WTC11 (cell line): Measurements from ENCODE around the gene BTBD7. TPM values are rescaled to one million over a fixed set of nuclear protein-coding genes. Genes with fewer than 3 reads are reported as not detected.

ENCODE experiments used
- ATAC-seq: fragments of 200-7000 bp; cut with Tn5 transposase; 2 replicates; pipeline ENCODE4 v1.10.0; 2021; ENCODE audit warnings: mild to moderate bottlenecking, moderate library complexity
- CTCF ChIA-PET: fragments of 300-600 bp; sonication (Branson Sonifier 250); formaldehyde crosslinking; loops from one replicate; lab custom pipeline; 2021; ENCODE audit warnings: antibody characterized with exemption; lab: Charles Lee
- POLR2A ChIA-PET: fragments of 350-600 bp; sonication (Branson Sonifier 250); formaldehyde crosslinking; loops from one replicate; lab custom pipeline; 2021; ENCODE audit warnings: antibody characterized with exemption; lab: Charles Lee
- DNase-seq: peaks from one replicate; pipeline ENCODE4 v3.0.0; 2021; ENCODE audit warnings: low spot score
- H3K27ac Mint-ChIP-seq: 2 replicates; pipeline ENCODE4 v1.8.0; 2021; ENCODE audit warnings: mixed read lengths
- H3K27me3 Mint-ChIP-seq: 2 replicates; pipeline ENCODE4 v1.8.0; 2021; ENCODE audit warnings: low read depth, mild to moderate bottlenecking, moderate library complexity, mixed read lengths
- H3K36me3 Mint-ChIP-seq: 2 replicates; pipeline ENCODE4 v1.8.0; 2021; ENCODE audit warnings: mixed read lengths
- H3K4me1 Mint-ChIP-seq: 2 replicates; pipeline ENCODE4 v1.8.0; 2022; ENCODE audit warnings: mixed read lengths
- H3K4me3 Mint-ChIP-seq: 2 replicates; pipeline ENCODE4 v1.8.0; 2021; ENCODE audit warnings: mild to moderate bottlenecking, moderate library complexity, mixed read lengths
- H3K9me3 Mint-ChIP-seq: 2 replicates; pipeline ENCODE4 v1.8.0; 2021; ENCODE audit warnings: mixed read lengths
- CREM ChIP-seq: sonication (generic); formaldehyde crosslinking; IDR thresholded peaks from 2 replicates; pipeline ENCODE4 v1.8.1; 2022; ENCODE audit warnings: mild to moderate bottlenecking, missing genetic modification reagents, moderate library complexity
- EMX1 ChIP-seq: fragments of 250-450 bp; sonication (Bioruptor Pico); IDR thresholded peaks from 2 replicates; pipeline ENCODE4 v1.8.0; 2021; ENCODE audit warnings: mild to moderate bottlenecking
- GRHL2 ChIP-seq: fragments of 250-450 bp; sonication (Bioruptor Pico); IDR thresholded peaks from 2 replicates; pipeline ENCODE4 v1.8.0; 2022; ENCODE audit warnings: mild to moderate bottlenecking, moderate library complexity; ENCODE audit not compliant: insufficient replicate concordance, severe bottlenecking
- GTF2I ChIP-seq: fragments of 250-450 bp; sonication (Bioruptor Pico); conservative IDR thresholded peaks from 2 replicates; pipeline ENCODE4 v1.4.0; 2021; ENCODE audit warnings: mild to moderate bottlenecking
- JAZF1 ChIP-seq: fragments of 250-450 bp; sonication (Bioruptor Pico); IDR thresholded peaks from 2 replicates; pipeline ENCODE4 v1.9.0; 2021; ENCODE audit warnings: moderate library complexity, mild to moderate bottlenecking, inconsistent platforms
- MYBL2 ChIP-seq: sonication (generic); formaldehyde crosslinking; IDR thresholded peaks from 2 replicates; pipeline ENCODE4 v1.8.1; 2023; ENCODE audit warnings: mild to moderate bottlenecking, moderate library complexity, missing genetic modification reagents
- NFATC4 ChIP-seq: fragments of 250-450 bp; sonication (Bioruptor Pico); IDR thresholded peaks from 2 replicates; pipeline ENCODE4 v1.9.0; 2021; ENCODE audit warnings: mild to moderate bottlenecking
- NR1H2 ChIP-seq: sonication (generic); formaldehyde crosslinking; IDR thresholded peaks from 2 replicates; pipeline ENCODE4 v1.9.0; 2021; ENCODE audit warnings: mild to moderate bottlenecking, moderate library complexity, missing genetic modification reagents
- PRRX2 ChIP-seq: fragments of 250-450 bp; sonication (Bioruptor Pico); IDR thresholded peaks from 2 replicates; pipeline ENCODE4 v1.8.0; 2021; ENCODE audit warnings: mild to moderate bottlenecking
- RORB ChIP-seq: fragments of 250-450 bp; sonication (Bioruptor Pico); IDR thresholded peaks from 2 replicates; pipeline ENCODE4 v1.9.0; 2021; ENCODE audit warnings: mild to moderate bottlenecking
- SOX15 ChIP-seq: fragments of 250-450 bp; sonication (Bioruptor Pico); IDR thresholded peaks from 2 replicates; pipeline ENCODE4 v1.9.0; 2021; ENCODE audit warnings: mild to moderate bottlenecking
- ZBTB21 ChIP-seq: sonication (generic); formaldehyde crosslinking; IDR thresholded peaks from 2 replicates; pipeline ENCODE4 v1.8.1; 2023; ENCODE audit warnings: mild to moderate bottlenecking, missing genetic modification reagents, borderline replicate concordance
- ZNF232 ChIP-seq: sonication (generic); formaldehyde crosslinking; IDR thresholded peaks from 2 replicates; pipeline ENCODE4 v1.8.0; 2022; ENCODE audit warnings: mild to moderate bottlenecking, missing genetic modification reagents
- total RNA-seq: library from RNA; stranded (reverse); gene quantifications from 3 replicates; pipeline ENCODE4 v1.2.3, GENCODE V29; 2021
- TF ChIP-seq, protein P1 (sequence below): sonication (generic); formaldehyde crosslinking; IDR thresholded peaks from 2 replicates; pipeline ENCODE4 v1.8.1; 2023; ENCODE audit warnings: mild to moderate bottlenecking, missing genetic modification reagents
- TF ChIP-seq, protein P2 (sequence below): sonication (generic); formaldehyde crosslinking; IDR thresholded peaks from 2 replicates; pipeline ENCODE4 v1.8.0; 2022; ENCODE audit warnings: mild to moderate bottlenecking, missing genetic modification reagents
- TF ChIP-seq, protein P3 (sequence below): fragments of 250-450 bp; sonication (Bioruptor Pico); conservative IDR thresholded peaks from 2 replicates; pipeline ENCODE4 v1.9.0; 2021; ENCODE audit warnings: mild to moderate bottlenecking
- TF ChIP-seq, protein P4 (sequence below): sonication (generic); formaldehyde crosslinking; IDR thresholded peaks from 2 replicates; pipeline ENCODE4 v1.8.0; 2022; ENCODE audit warnings: missing genetic modification reagents
- TF ChIP-seq, protein P5 (sequence below): sonication (generic); formaldehyde crosslinking; IDR thresholded peaks from 2 replicates; pipeline ENCODE4 v1.8.1; 2023; ENCODE audit warnings: mild to moderate bottlenecking, missing genetic modification reagents
- TF ChIP-seq, protein P6 (sequence below): fragments of 250-450 bp; sonication (Bioruptor Pico); IDR thresholded peaks from 2 replicates; pipeline ENCODE4 v1.9.0; 2021; ENCODE audit warnings: mild to moderate bottlenecking

The BTBD7 gene
- total RNA-seq, 1 experiment from 2014 or later, result 34.1 TPM

DNA sequence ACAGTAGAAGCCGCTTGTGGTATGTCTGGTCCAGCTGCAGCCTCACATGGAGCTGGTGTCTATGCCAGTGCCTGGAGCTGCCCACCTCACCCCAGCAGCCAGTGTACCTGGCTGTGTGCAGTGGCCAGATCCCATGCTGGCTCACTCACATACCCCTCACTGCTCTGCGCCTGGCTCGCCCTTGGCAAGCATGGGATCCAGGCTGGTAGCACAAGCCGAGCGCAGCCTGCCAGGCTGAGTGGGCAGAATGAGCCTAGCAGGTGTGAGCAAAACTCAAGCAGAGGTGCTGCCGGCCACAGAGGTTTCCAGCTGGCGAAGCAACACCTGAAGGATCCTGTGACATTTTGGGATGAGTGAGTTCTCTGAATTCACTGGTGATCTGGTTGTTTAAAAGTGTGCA lies 5.0 kb upstream of the BTBD7 start (continued):
- TF ChIP-seq JAZF1 (CRISPR knock-in tag), result no peak
- TF ChIP-seq, protein P1, sequence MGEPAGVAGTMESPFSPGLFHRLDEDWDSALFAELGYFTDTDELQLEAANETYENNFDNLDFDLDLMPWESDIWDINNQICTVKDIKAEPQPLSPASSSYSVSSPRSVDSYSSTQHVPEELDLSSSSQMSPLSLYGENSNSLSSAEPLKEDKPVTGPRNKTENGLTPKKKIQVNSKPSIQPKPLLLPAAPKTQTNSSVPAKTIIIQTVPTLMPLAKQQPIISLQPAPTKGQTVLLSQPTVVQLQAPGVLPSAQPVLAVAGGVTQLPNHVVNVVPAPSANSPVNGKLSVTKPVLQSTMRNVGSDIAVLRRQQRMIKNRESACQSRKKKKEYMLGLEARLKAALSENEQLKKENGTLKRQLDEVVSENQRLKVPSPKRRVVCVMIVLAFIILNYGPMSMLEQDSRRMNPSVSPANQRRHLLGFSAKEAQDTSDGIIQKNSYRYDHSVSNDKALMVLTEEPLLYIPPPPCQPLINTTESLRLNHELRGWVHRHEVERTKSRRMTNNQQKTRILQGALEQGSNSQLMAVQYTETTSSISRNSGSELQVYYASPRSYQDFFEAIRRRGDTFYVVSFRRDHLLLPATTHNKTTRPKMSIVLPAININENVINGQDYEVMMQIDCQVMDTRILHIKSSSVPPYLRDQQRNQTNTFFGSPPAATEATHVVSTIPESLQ (CRISPR knock-in tag), result no peak
- no peak for TF ChIP-seq GRHL2 (CRISPR knock-in tag)

DNA sequence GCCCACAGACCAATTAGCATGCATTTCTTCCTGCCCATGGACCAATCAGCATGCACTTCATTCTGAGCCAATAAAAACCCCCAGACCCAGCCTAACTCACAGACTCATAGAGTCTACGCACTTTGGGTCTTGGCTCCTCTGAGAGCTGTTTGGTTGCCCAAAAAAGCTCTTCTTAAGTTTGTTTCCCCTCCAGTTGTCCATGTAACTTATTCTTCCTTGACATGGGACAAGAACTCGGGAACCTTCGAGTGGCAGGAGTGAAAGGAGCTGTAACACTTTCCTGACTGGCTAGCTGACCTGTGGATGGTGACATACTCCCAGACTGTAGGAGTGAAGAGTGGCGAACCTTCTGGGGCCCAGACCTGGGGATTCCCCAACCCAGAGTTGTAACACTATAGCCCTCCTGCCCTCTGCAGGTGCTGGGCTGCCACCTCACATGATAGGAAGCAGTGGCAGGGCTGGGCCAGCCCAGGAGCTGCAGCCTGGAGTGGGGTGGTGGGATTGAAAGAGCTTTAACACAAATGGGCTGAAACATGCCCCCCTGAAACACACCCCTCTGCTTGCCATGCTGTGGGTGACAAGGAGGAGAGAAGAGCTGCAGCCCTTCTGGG lies 4.4 kb upstream of the BTBD7 start:
- H3K27me3 Mint-ChIP-seq, result peaks cover 2% of the 10 kb centered on the region; the same call in 1 of the 2 replicates
- H3K4me3 Mint-ChIP-seq, result no peak overlapping the region
- DNase-seq (peak; percentile 16), ATAC-seq (no peak)
- POLR2A ChIA-PET, result no interaction called here
- H3K9me3 Mint-ChIP-seq, result peaks cover 39% of the 10 kb centered on the region
- peaks cover 23% of the 10 kb centered on the region for H3K4me1 Mint-ChIP-seq
- peaks cover 54% of the 10 kb centered on the region for H3K36me3 Mint-ChIP-seq
- no peak for TF ChIP-seq GTF2I (CRISPR knock-in tag)
- TF ChIP-seq MYBL2 (CRISPR knock-in tag), result no peak
- TF ChIP-seq NFATC4 (CRISPR knock-in tag), result no peak
- no peak for TF ChIP-seq PRRX2 (CRISPR knock-in tag)
- no peak for TF ChIP-seq ZBTB21
- TF ChIP-seq, protein P2, sequence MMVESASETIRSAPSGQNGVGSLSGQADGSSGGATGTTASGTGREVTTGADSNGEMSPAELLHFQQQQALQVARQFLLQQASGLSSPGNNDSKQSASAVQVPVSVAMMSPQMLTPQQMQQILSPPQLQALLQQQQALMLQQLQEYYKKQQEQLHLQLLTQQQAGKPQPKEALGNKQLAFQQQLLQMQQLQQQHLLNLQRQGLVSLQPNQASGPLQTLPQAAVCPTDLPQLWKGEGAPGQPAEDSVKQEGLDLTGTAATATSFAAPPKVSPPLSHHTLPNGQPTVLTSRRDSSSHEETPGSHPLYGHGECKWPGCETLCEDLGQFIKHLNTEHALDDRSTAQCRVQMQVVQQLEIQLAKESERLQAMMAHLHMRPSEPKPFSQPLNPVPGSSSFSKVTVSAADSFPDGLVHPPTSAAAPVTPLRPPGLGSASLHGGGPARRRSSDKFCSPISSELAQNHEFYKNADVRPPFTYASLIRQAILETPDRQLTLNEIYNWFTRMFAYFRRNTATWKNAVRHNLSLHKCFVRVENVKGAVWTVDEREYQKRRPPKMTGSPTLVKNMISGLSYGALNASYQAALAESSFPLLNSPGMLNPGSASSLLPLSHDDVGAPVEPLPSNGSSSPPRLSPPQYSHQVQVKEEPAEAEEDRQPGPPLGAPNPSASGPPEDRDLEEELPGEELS, result no peak
- TF ChIP-seq NR1H2 (CRISPR knock-in tag), result no peak
- TF ChIP-seq, protein P3, sequence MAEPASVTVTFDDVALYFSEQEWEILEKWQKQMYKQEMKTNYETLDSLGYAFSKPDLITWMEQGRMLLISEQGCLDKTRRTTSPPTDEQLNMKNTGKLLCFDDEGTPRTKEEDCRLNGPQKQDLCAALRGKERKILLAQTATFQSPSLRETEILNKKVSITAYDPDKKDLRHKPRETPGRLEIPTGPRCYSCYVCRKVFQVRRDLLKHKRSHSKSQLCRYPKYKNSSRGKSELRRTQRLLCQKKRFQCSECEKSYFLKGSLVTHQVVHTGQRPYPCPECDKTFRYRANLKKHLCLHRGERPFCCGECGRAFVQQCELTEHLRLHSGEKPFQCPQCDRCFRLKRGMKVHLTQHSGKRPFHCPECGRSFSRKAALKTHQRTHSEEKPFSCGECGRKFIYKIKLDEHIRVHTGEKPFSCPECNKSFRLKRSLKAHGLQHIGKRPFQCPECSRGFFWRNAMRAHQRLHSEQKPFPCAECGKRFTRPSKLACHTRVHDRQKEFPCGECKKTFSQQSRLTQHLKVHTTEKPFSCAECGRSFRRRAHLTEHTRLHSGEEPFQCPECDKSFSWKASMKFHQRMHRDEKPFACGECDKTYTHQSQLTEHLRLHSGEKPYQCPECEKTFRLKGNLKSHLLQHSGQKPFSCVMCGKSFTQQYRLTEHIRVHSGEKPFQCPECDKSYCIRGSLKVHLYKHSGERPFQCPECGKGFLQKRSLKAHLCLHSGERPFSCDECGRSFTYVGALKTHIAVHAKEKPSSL, result no peak
- no peak for TF ChIP-seq CREM
- TF ChIP-seq RORB (CRISPR knock-in tag), result no peak
- no peak for TF ChIP-seq EMX1
- CTCF ChIA-PET, result interaction anchor here (0.8 to 1.0 kb wide), 4 partner anchors 11 to 98 kb away, joined by 3 read pairs; no protein-coding TSS in a partner anchor
- H3K27ac Mint-ChIP-seq, result no peak overlapping the region

DNA sequence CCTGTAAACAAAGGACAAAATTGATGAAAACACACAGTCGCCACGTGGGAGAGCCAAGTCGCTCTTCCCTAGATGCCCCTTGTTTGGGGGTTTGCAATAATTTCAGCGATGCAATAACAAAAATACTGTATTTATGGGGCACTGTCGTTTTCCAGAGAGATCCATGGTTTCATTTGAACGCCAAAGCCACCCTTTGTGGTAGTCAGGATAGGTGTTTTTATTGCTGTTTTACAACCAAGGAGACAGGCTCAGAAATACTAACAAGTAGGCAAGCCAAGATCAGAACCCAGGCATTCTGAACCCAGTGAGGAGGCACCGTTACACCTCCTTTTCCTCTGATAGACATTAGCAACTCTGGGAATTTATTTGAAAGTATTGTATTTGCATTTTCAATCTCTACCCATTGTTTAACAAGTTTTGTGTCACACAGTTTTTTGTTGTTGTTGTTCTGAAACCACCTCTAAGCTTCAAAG lies 831 bp upstream of the BTBD7 start:
- H3K27ac Mint-ChIP-seq, result peak overlapping the region; percentile 85

More for the DNA sequence above, 831 bp upstream of the BTBD7 start:
- H3K9me3 Mint-ChIP-seq, result peaks cover 19% of the 10 kb centered on the region
- peak overlapping the region; percentile 79 for H3K4me3 Mint-ChIP-seq
- ATAC-seq (no peak), DNase-seq (no peak)
- ChIA-PET POLR2A (interaction anchor here (1.2 kb wide), 1 partner anchor 126 kb away, joined by 4 read pairs; the partner anchor contains the start of genes GON7 and UBR7), CTCF (no interaction called here)
- no peaks in the 10 kb centered on the region for H3K27me3 Mint-ChIP-seq
- H3K4me1 Mint-ChIP-seq, result peaks cover 43% of the 10 kb centered on the region
- no peak for TF ChIP-seq CREM
- no peak for TF ChIP-seq SOX15 (CRISPR knock-in tag)
- TF ChIP-seq, protein P4, sequence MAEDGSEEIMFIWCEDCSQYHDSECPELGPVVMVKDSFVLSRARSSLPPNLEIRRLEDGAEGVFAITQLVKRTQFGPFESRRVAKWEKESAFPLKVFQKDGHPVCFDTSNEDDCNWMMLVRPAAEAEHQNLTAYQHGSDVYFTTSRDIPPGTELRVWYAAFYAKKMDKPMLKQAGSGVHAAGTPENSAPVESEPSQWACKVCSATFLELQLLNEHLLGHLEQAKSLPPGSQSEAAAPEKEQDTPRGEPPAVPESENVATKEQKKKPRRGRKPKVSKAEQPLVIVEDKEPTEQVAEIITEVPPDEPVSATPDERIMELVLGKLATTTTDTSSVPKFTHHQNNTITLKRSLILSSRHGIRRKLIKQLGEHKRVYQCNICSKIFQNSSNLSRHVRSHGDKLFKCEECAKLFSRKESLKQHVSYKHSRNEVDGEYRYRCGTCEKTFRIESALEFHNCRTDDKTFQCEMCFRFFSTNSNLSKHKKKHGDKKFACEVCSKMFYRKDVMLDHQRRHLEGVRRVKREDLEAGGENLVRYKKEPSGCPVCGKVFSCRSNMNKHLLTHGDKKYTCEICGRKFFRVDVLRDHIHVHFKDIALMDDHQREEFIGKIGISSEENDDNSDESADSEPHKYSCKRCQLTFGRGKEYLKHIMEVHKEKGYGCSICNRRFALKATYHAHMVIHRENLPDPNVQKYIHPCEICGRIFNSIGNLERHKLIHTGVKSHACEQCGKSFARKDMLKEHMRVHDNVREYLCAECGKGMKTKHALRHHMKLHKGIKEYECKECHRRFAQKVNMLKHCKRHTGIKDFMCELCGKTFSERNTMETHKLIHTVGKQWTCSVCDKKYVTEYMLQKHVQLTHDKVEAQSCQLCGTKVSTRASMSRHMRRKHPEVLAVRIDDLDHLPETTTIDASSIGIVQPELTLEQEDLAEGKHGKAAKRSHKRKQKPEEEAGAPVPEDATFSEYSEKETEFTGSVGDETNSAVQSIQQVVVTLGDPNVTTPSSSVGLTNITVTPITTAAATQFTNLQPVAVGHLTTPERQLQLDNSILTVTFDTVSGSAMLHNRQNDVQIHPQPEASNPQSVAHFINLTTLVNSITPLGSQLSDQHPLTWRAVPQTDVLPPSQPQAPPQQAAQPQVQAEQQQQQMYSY, result no peak
- TF ChIP-seq, protein P5, sequence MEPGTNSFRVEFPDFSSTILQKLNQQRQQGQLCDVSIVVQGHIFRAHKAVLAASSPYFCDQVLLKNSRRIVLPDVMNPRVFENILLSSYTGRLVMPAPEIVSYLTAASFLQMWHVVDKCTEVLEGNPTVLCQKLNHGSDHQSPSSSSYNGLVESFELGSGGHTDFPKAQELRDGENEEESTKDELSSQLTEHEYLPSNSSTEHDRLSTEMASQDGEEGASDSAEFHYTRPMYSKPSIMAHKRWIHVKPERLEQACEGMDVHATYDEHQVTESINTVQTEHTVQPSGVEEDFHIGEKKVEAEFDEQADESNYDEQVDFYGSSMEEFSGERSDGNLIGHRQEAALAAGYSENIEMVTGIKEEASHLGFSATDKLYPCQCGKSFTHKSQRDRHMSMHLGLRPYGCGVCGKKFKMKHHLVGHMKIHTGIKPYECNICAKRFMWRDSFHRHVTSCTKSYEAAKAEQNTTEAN (CRISPR knock-in tag), result no peak
- TF ChIP-seq ZNF232 (CRISPR knock-in tag), result no peak
- TF ChIP-seq, protein P6, sequence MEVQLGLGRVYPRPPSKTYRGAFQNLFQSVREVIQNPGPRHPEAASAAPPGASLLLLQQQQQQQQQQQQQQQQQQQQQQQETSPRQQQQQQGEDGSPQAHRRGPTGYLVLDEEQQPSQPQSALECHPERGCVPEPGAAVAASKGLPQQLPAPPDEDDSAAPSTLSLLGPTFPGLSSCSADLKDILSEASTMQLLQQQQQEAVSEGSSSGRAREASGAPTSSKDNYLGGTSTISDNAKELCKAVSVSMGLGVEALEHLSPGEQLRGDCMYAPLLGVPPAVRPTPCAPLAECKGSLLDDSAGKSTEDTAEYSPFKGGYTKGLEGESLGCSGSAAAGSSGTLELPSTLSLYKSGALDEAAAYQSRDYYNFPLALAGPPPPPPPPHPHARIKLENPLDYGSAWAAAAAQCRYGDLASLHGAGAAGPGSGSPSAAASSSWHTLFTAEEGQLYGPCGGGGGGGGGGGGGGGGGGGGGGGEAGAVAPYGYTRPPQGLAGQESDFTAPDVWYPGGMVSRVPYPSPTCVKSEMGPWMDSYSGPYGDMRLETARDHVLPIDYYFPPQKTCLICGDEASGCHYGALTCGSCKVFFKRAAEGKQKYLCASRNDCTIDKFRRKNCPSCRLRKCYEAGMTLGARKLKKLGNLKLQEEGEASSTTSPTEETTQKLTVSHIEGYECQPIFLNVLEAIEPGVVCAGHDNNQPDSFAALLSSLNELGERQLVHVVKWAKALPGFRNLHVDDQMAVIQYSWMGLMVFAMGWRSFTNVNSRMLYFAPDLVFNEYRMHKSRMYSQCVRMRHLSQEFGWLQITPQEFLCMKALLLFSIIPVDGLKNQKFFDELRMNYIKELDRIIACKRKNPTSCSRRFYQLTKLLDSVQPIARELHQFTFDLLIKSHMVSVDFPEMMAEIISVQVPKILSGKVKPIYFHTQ (CRISPR knock-in tag), result no peak
- no peak for TF ChIP-seq GRHL2 (CRISPR knock-in tag)
- peaks cover 29% of the 10 kb centered on the region for H3K36me3 Mint-ChIP-seq
